OCI-LY7 (cell line): ENCODE data around the gene CRACR2B. TPM values are rescaled to one million over a fixed set of nuclear protein-coding genes. Genes with fewer than 3 reads are reported as not detected.

ENCODE experiments used
- BruUV-seq: library from RNA; stranded (reverse); fragments of 400-500 nt; replicated peaks from 2 replicates; lab custom pipeline; 2021; lab: Mats Ljungman, UMichigan
- CTCF ChIA-PET: fragments of 300-600 bp; sonication (Branson Sonifier 250); formaldehyde crosslinking; loops from one replicate; lab custom pipeline; 2022; ENCODE audit warnings: antibody characterized with exemption; ENCODE audit not compliant: unreplicated experiment; lab: Charles Lee
- POLR2A ChIA-PET: fragments of 300-600 bp; sonication (Branson Sonifier 250); formaldehyde crosslinking; loops from one replicate; lab custom pipeline; 2022; ENCODE audit warnings: antibody characterized with exemption; lab: Charles Lee
- DNase-seq: peaks from one replicate; pipeline ENCODE4 v3.0.0-alpha.2; 2015; ENCODE audit warnings: low spot score
- H2AFZ ChIP-seq: fragments of 200-600 bp; sonication (generic), shearing (Covaris generic); 2 replicates; pipeline ENCODE4 v1.6.1; 2014; ENCODE audit warnings: mild to moderate bottlenecking, antibody characterized with exemption, low read length, moderate library complexity
- H3K27ac ChIP-seq: fragments of 200-600 bp; sonication (generic); 2 replicates; pipeline ENCODE4 v1.5.1; 2014; ENCODE audit warnings: mixed run types, low read depth, mild to moderate bottlenecking, moderate library complexity, low read length, inconsistent platforms; ENCODE audit not compliant: poor library complexity, severe bottlenecking
- H3K36me3 ChIP-seq: fragments of 200-600 bp; sonication (generic); 2 replicates; pipeline ENCODE4 v1.6.1; 2014; ENCODE audit warnings: mild to moderate bottlenecking, antibody characterized with exemption, low read length, moderate library complexity, mixed read lengths; ENCODE audit not compliant: insufficient read depth
- H3K4me1 ChIP-seq: fragments of 200-600 bp; sonication (generic); 2 replicates; pipeline ENCODE4 v1.5.1; 2014; ENCODE audit warnings: mild to moderate bottlenecking, low read length; ENCODE audit not compliant: insufficient read depth, poor library complexity, severe bottlenecking
- H3K4me2 ChIP-seq: fragments of 200-600 bp; sonication (generic); 2 replicates; pipeline ENCODE4 v1.6.1; 2014; ENCODE audit warnings: mild to moderate bottlenecking, low read length
- H3K4me3 ChIP-seq: fragments of 200-600 bp; sonication (generic); 2 replicates; pipeline ENCODE4 v1.5.1; 2014; ENCODE audit warnings: mild to moderate bottlenecking, low read depth, low read length; ENCODE audit not compliant: poor library complexity, severe bottlenecking
- H3K79me2 ChIP-seq: fragments of 200-600 bp; sonication (generic); 2 replicates; pipeline ENCODE4 v1.6.1; 2016; ENCODE audit warnings: low read depth, mild to moderate bottlenecking, low read length, moderate library complexity, mixed read lengths; ENCODE audit not compliant: insufficient read depth
- H3K9me2 ChIP-seq: fragments of 200-600 bp; sonication (generic); 2 replicates; pipeline ENCODE4 v1.6.1; 2016; ENCODE audit warnings: mild to moderate bottlenecking, low read length, mixed read lengths; ENCODE audit not compliant: insufficient read depth
- H3K9me3 ChIP-seq: fragments of 200-600 bp; sonication (generic); 2 replicates; pipeline ENCODE4 v1.6.1; 2014; ENCODE audit warnings: mild to moderate bottlenecking, mixed run types, low read length, mixed read lengths
- H4K20me1 ChIP-seq: fragments of 200-600 bp; sonication (generic); 2 replicates; pipeline ENCODE4 v1.6.1; 2014; ENCODE audit warnings: mild to moderate bottlenecking, antibody characterized with exemption, low read length, moderate library complexity, mixed read lengths; ENCODE audit not compliant: insufficient read depth
- EZH2phosphoT487 ChIP-seq: fragments of 200-600 bp; sonication (generic); IDR thresholded peaks from 2 replicates; pipeline ENCODE4 v1.6.1; 2018; ENCODE audit warnings: low read depth, borderline replicate concordance, mild to moderate bottlenecking, mixed run types, antibody characterized with exemption, low read length, moderate library complexity, mixed read lengths
- intact Hi-C: fragments of 100-400 bp; cut with micrococcal nuclease; formaldehyde crosslinking; loops from one replicate; pipeline ENCODE4 v1.10.0; 2022; ENCODE audit not compliant: unreplicated experiment
- total RNA-seq, 2 experiments: library from RNA; depleted of rRNA in 1 of 2; stranded (reverse); fragments of >200 nt in 1 of 2; shearing (Covaris generic) in 1 of 2; gene quantifications; 2 replicates each; pipeline ENCODE4 v1.2.3, GENCODE V29; 2014 to 2022
- TF ChIP-seq, protein P1 (sequence below): fragments of 200-600 bp; sonication (generic); conservative IDR thresholded peaks from 2 replicates; pipeline ENCODE4 v1.5.1; 2014; ENCODE audit warnings: mild to moderate bottlenecking, antibody characterized with exemption, low read length, moderate library complexity, mixed read lengths

The CRACR2B gene
- total RNA-seq, 2 experiments from 2014 or later = 2.8 to 20.1 TPM

DNA sequence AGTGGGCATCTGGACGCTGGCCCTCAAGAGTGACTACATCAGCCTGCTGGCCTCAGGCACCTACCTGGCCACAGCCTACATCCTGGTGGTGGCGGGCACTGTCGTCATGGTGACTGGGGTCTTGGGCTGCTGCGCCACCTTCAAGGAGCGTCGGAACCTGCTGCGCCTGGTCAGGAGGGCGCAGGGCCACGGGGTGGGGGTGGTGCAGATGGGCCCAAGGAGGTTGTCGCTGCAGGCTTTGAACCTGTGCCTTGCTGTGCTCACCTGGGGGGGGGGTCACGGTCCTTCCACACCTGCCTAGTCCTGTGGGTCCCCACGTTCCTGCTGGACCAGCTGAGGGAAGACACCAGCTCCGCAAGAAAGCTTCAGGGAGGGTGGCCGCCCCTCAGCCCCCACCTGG lies 8.6 kb downstream of the CRACR2B start:
- POLR2A ChIA-PET = no interaction called here
- Histone ChIP-seq H4K20me1 (peaks cover 11% of the 10 kb centered on the region; the same call in 1 of the 2 replicates), H3K36me3 (peaks cover 33% of the 10 kb centered on the region), H3K27ac (no peak overlapping the region), H3K4me2 (no peak overlapping the region), H2AFZ (no peak overlapping the region), H3K79me2 (peaks cover 8% of the 10 kb centered on the region; the same call in 1 of the 2 replicates), H3K4me3 (no peak overlapping the region), H3K9me3 (no peaks in the 10 kb centered on the region), H3K9me2 (no peaks in the 10 kb centered on the region), H3K4me1 (peaks cover 7% of the 10 kb centered on the region)
- CTCF ChIA-PET = no interaction called here
- TF ChIP-seq EZH2phosphoT487 = no peak
- TF ChIP-seq, protein P1, sequence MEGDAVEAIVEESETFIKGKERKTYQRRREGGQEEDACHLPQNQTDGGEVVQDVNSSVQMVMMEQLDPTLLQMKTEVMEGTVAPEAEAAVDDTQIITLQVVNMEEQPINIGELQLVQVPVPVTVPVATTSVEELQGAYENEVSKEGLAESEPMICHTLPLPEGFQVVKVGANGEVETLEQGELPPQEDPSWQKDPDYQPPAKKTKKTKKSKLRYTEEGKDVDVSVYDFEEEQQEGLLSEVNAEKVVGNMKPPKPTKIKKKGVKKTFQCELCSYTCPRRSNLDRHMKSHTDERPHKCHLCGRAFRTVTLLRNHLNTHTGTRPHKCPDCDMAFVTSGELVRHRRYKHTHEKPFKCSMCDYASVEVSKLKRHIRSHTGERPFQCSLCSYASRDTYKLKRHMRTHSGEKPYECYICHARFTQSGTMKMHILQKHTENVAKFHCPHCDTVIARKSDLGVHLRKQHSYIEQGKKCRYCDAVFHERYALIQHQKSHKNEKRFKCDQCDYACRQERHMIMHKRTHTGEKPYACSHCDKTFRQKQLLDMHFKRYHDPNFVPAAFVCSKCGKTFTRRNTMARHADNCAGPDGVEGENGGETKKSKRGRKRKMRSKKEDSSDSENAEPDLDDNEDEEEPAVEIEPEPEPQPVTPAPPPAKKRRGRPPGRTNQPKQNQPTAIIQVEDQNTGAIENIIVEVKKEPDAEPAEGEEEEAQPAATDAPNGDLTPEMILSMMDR = no peak
- no peak for DNase-seq
- intact Hi-C loops = no loop called here
- BruUV-seq = no TSS peak

DNA sequence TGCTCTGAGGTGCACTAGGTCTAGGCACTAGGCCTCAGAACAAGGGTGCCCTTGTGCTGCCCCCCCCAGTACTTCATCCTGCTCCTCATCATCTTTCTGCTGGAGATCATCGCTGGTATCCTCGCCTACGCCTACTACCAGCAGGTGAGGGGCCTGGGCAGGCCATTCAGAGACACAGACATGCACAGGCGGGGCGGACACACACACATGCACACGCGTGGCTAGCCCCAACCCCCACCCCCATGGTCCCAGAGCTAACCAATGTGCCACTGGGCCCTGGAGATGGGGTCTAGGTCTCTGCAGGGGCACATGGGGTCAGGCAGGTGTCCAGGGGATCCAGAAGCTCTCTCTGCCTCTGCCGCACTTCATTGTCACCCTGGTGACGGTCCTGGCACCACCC lies 9.0 kb downstream of the CRACR2B start:
- DNase-seq = no peak
- Histone ChIP-seq H3K4me3 (no peak overlapping the region), H3K27ac (no peak overlapping the region), H3K9me2 (no peaks in the 10 kb centered on the region), H3K4me2 (no peak overlapping the region), H3K9me3 (no peaks in the 10 kb centered on the region), H3K36me3 (peaks cover 33% of the 10 kb centered on the region), H3K79me2 (peaks cover 12% of the 10 kb centered on the region), H4K20me1 (peaks cover 12% of the 10 kb centered on the region; the same call in 1 of the 2 replicates), H3K4me1 (peaks cover 10% of the 10 kb centered on the region), H2AFZ (no peak overlapping the region)
- POLR2A ChIA-PET = no interaction called here
- intact Hi-C loops = no loop called here
- no TSS peak for BruUV-seq
- CTCF ChIA-PET = no interaction called here
- TF ChIP-seq, protein P1 = no peak
- TF ChIP-seq EZH2phosphoT487 = no peak

DNA sequence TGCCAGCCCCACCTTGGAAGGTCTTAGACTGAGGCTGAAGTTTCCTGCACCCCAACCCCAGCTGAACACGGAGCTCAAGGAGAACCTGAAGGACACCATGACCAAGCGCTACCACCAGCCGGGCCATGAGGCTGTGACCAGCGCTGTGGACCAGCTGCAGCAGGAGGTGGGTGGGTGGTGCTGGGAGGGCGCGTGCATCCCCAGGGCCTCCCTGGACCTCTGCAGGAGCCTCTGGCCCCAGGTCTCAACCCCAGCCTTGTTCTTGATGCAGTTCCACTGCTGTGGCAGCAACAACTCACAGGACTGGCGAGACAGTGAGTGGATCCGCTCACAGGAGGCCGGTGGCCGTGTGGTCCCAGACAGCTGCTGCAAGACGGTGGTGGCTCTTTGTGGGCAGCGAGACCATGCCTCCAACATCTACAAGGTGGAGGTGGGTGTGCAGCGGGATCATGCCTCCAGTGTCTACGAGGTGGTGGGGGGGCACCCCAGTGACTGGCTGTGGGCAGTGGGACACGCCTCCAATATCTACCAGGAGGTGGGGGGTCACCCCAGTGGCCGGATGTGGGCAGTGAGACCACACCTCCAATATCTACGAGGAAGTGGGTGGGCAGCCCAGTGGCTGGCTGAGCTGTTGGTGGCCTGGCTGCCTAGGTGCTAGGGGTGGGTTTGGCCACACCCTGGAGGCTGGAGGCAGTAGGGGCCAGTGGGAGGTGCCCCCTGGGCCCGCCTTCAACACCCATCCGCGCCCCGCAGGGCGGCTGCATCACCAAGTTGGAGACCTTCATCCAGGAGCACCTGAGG lies 9.7 kb downstream of the CRACR2B start:
- DNase-seq = no peak
- POLR2A ChIA-PET = no interaction called here
- Histone ChIP-seq H3K36me3 (peaks cover 33% of the 10 kb centered on the region), H3K9me2 (no peaks in the 10 kb centered on the region), H3K27ac (no peak overlapping the region), H3K4me2 (no peak overlapping the region), H3K9me3 (no peaks in the 10 kb centered on the region), H3K4me3 (no peak overlapping the region), H2AFZ (no peak overlapping the region), H3K79me2 (peaks cover 18% of the 10 kb centered on the region), H4K20me1 (peaks cover 12% of the 10 kb centered on the region; the same call in 1 of the 2 replicates), H3K4me1 (peaks cover 10% of the 10 kb centered on the region)
- intact Hi-C loops = no loop called here
- CTCF ChIA-PET = no interaction called here
- no TSS peak for BruUV-seq
- TF ChIP-seq EZH2phosphoT487 = no peak
- TF ChIP-seq, protein P1 = no peak
